Heart right ventricle (tissue), 16 donors: Measurements from ENCODE around the gene KCNE2. TPM values are rescaled to one million over a fixed set of nuclear protein-coding genes. Genes with fewer than 3 reads are reported as not detected.
"Not testable (repeated sequence)": the region's sequence is repeated elsewhere in the genome, so short reads cannot be mapped to it uniquely, and the experiment has no call there.

Experiments used
- ATAC-seq, 8 donors: fragments of 200-7000 bp; cut with Tn5 transposase; one replicate each; pipeline ENCODE4 v1.9.1; 2020; ENCODE audit warnings: mild to moderate bottlenecking in 8 of 8, moderate library complexity in 8 of 8, moderate number of reproducible peaks in 1 of 8
- DNase-seq, 2 donors: peaks; one replicate each; pipeline ENCODE4 v3.0.0-alpha.2; 2020
- H3K27ac ChIP-seq, 10 donors: fragments of 200-600 bp; sonication (generic) in 2 of 10; one replicate each; pipeline versions ENCODE4 v1.5.0 to v1.8.0; 2020 to 2022; ENCODE audit warnings: mild to moderate bottlenecking in 3 of 10
- H3K27me3 ChIP-seq, 7 donors: fragments of 200-600 bp; one replicate each; pipeline ENCODE4 v1.8.0; 2021 to 2022; ENCODE audit warnings: mild to moderate bottlenecking in 2 of 7
- H3K36me3 ChIP-seq, 9 donors: fragments of 200-600 bp; sonication (generic) in 1 of 9; one replicate each; pipeline versions ENCODE4 v1.5.0 to v1.8.0; 2020 to 2022; ENCODE audit warnings: mild to moderate bottlenecking in 2 of 9
- H3K4me1 ChIP-seq, 9 donors: fragments of 200-600 bp; sonication (generic) in 1 of 9; one replicate each; pipeline versions ENCODE4 v1.5.0 to v1.8.0; 2020 to 2022; ENCODE audit warnings: mild to moderate bottlenecking in 4 of 9
- H3K4me3 ChIP-seq, 10 donors: fragments of 200-600 bp; sonication (generic) in 2 of 10; one replicate each; pipeline versions ENCODE4 v1.5.0 to v1.8.0; 2020 to 2022; ENCODE audit warnings: mild to moderate bottlenecking in 7 of 10, moderate library complexity in 2 of 10
- H3K9me3 ChIP-seq, 11 donors: fragments of 200-600 bp in 10 of 11; sonication (generic) in 2 of 11; one replicate each; pipeline versions ENCODE4 v1.5.0 to v1.8.0; 2013 to 2022; ENCODE audit warnings: mild to moderate bottlenecking in 2 of 11, control low read depth in 1 of 11, moderate library complexity in 1 of 11
- whole genome bisulfite sequencing, 2 donors: extraction: QIAGEN DNeasy Blood & Tissue Kit; methylation state at CpG; one replicate each; pipeline ENCODE4 v1.1.7; 2013; ENCODE audit warnings: inconsistent platforms in 1 of 2; 5-methylcytosine and 5-hydroxymethylcytosine counted together
- intact Hi-C, 10 donors: fragments of 100-400 bp; cut with DNase I; formaldehyde crosslinking; loops; one replicate each; pipeline versions ENCODE4 v1.11.1 to v1.14.2; 2022
- polyA plus RNA-seq, 2 donors: library from polyadenylated mRNA; stranded (reverse); fragments of 200-250 nt; gene quantifications; one replicate each; pipeline ENCODE4 v1.2.3, GENCODE V29; 2013
- total RNA-seq, 10 donors: library from RNA; stranded (reverse); fragmentation: NEBNext Ultra II Directional in 3 of 10; extraction: Animal tissue kit (Norgen Biotek cat#: 25700) in 3 of 10; gene quantifications; one replicate each; pipeline versions ENCODE4 v1.2.1 to v1.2.4, GENCODE V29; 2021 to 2023
- donor health status: Arrhythmogenic right ventricular cardiomyopathy.
- donor health status: ischemic (EF 13 %, LVEDD 7.1; RV severe dilation, severe dysfunction).
- donor health status: healthy with polysubstance abuse.
- donor health status: DM: no; HTN: yes; CAD: no.
- donor health status: DM: no; HTN: no; CAD: no.
- donor health status: ischemic (EF 25% LVEDD 6.9; RV normal size, moderate dysfunction).
- donor health status: ischemic (EF 25% LVEDD 5.7; RV mildly dilated, moderate dysfunction).
- donor health status: healthy.
- donor health status: DM: yes; HTN: yes; CAD: no.
- donor health status: Ischemic cardiomyopathy.
- donor health status: ischemic (EF 35%, LVEDD 5.7; RV mildly dilated, moderate dysfunction).
- donor health status: nonischemic (EF 11% LVEDD 7.7; RV severe dilation, severe dysfunction).
- donor health status: DM: yes; HTN: yes; CAD: no.
- donor health status: PGD.
- donor health status: ischemic (EF 29% LVEDD 5.4; RV normal size, mild dysfunction).
- donor health status: nonischemic (EF 23%, LVEDD 6.1; RV moderate dilation, normal function).

Gene KCNE2
- total and polyA plus RNA-seq, 12 donors, result 0.04 to 0.73 TPM; not detected in 10

GRCh38 chr21:34400522-34400921 lies 36.7 kb downstream of the KCNE2 start:
- H3K36me3 ChIP-seq, H3K27me3 ChIP-seq, DNase-seq, ATAC-seq, intact Hi-C loops, H3K4me1 ChIP-seq, H3K9me3 ChIP-seq, H3K4me3 ChIP-seq, H3K27ac ChIP-seq: not testable (repeated sequence)
- WGBS, 2 donors, result no CpG with 5 or more reads among the region's 5 CpGs

GRCh38 chr21:34404742-34405141 lies 40.9 kb downstream of the KCNE2 start:
- H3K27me3 ChIP-seq, intact Hi-C loops, H3K4me3 ChIP-seq, H3K9me3 ChIP-seq, H3K36me3 ChIP-seq, ATAC-seq, H3K27ac ChIP-seq, H3K4me1 ChIP-seq, DNase-seq: not testable (repeated sequence)
- no CpG with 5 or more reads among the region's 5 CpGs for WGBS, 2 donors

GRCh38 chr21:34405686-34406085 lies 41.9 kb downstream of the KCNE2 start:
- DNase-seq, ATAC-seq, H3K27ac ChIP-seq, H3K4me1 ChIP-seq, H3K4me3 ChIP-seq, H3K36me3 ChIP-seq, H3K27me3 ChIP-seq, intact Hi-C loops, H3K9me3 ChIP-seq: not testable (repeated sequence)
- no CpG with 5 or more reads among the region's 2 CpGs for WGBS, 2 donors

GRCh38 chr21:34406102-34406501 lies 42.3 kb downstream of the KCNE2 start:
- ATAC-seq, DNase-seq, H3K27ac ChIP-seq, H3K4me3 ChIP-seq, H3K4me1 ChIP-seq, H3K36me3 ChIP-seq, H3K9me3 ChIP-seq, H3K27me3 ChIP-seq, intact Hi-C loops: not testable (repeated sequence)
- WGBS, 2 donors, result no CpG with 5 or more reads among the region's 6 CpGs

- H3K27ac ChIP-seq, DNase-seq, H3K36me3 ChIP-seq, H3K27me3 ChIP-seq, intact Hi-C loops, H3K4me3 ChIP-seq, H3K4me1 ChIP-seq, H3K9me3 ChIP-seq, ATAC-seq: not testable (repeated sequence)
- WGBS, 2 donors, result no CpG with 5 or more reads among the region's 2 CpGs
These were observed 42.9 kb downstream of the KCNE2 start for GRCh38 chr21:34406676-34407075.

- intact Hi-C loops, H3K9me3 ChIP-seq, DNase-seq, H3K4me3 ChIP-seq, ATAC-seq, H3K27me3 ChIP-seq, H3K4me1 ChIP-seq, H3K36me3 ChIP-seq, H3K27ac ChIP-seq: not testable (repeated sequence)
- no CpG with 5 or more reads among the region's 9 CpGs for WGBS, 2 donors
These were observed 43.5 kb downstream of the KCNE2 start for GRCh38 chr21:34407294-34407693.

GRCh38 chr21:34417448-34418077 lies 53.8 kb downstream of the KCNE2 start:
- H3K9me3 ChIP-seq, H3K36me3 ChIP-seq, H3K4me1 ChIP-seq, ATAC-seq, intact Hi-C loops, DNase-seq, H3K4me3 ChIP-seq, H3K27me3 ChIP-seq, H3K27ac ChIP-seq: not testable (repeated sequence)
- WGBS, 2 donors, result no CpG with 5 or more reads among the region's 5 CpGs

Other genes starting within 250 kb of the KCNE2 start
- gene SMIM11, start 11.5 kb downstream of the KCNE2 start, total RNA-seq, result 10 to 100 TPM in 2 of 10 donors, 1 to 10 TPM in 8; 1.9 to 21.4 (median 7.2) TPM
- 1 to 10 TPM in 1 of 2 donors, under 1 TPM in 1; 0.80 to 4.3 TPM for gene SMIM11, start 11.5 kb downstream of the KCNE2 start, polyA plus RNA-seq
- gene SMIM34, start 59.9 kb downstream of the KCNE2 start, total RNA-seq, result under 1 TPM in 1 of 10 donors, not detected in 9; 0.30 TPM
- gene SMIM34, start 59.9 kb downstream of the KCNE2 start, polyA plus RNA-seq, result not detected
- gene KCNE1, start 148.2 kb downstream of the KCNE2 start, total RNA-seq, result 10 to 100 TPM in 2 of 10 donors, 1 to 10 TPM in 8; 4.7 to 15.5 (median 7.5) TPM
- 1 to 10 TPM in 1 of 2 donors, under 1 TPM in 1; 0.75 to 2.4 TPM for gene KCNE1, start 148.2 kb downstream of the KCNE2 start, polyA plus RNA-seq